ENCODE measurements around the gene INTS11. TPM values are rescaled to one million over a fixed set of nuclear protein-coding genes. Genes with fewer than 3 reads are reported as not detected.
A peak's percentile ranks its signal among the peaks of the same experiment; 100 is the strongest.

The INTS11 gene
- polyA plus RNA-seq, 1 experiment: 95.8 TPM

DNA sequence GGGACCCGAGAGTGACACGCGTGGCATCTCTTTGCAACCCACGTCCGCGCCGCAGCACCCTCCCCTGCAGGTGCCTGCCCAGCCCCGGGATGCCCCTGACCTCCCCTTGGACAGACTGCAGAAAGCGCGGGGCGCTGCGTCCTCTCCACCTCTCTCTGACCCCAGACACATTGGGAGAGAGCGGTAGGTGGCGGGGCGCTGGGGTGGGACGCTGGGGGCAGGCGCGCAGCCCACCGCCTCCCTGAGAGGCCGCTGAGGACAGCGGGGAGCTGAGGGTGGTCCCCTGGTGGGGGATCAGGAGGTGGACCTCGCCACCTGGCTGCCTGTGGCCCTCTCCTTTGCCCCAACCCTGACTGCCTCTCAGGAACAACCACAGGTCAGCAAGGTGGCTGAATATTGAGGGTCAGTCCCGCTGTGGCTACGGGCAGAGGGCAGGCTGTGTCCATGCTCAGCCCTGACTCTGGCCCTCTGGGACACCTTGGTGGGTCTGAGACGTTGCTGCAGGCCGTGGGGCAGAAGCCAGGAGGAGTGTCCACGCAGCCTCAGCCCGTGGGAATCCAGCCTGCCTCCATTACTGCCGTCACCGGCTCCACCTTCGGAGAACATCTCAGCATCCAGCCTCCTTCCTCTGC, 50.0 kb downstream of the INTS11 start:
- POLR2A ChIA-PET: interaction anchor here (0.6 kb wide), 1 partner anchor 42 kb away, joined by 4 read pairs; the partner anchor contains the start of gene B3GALT6
- no peak for DNase-seq (ENCODE audit: low read depth)
- TF ChIP-seq, protein P1, sequence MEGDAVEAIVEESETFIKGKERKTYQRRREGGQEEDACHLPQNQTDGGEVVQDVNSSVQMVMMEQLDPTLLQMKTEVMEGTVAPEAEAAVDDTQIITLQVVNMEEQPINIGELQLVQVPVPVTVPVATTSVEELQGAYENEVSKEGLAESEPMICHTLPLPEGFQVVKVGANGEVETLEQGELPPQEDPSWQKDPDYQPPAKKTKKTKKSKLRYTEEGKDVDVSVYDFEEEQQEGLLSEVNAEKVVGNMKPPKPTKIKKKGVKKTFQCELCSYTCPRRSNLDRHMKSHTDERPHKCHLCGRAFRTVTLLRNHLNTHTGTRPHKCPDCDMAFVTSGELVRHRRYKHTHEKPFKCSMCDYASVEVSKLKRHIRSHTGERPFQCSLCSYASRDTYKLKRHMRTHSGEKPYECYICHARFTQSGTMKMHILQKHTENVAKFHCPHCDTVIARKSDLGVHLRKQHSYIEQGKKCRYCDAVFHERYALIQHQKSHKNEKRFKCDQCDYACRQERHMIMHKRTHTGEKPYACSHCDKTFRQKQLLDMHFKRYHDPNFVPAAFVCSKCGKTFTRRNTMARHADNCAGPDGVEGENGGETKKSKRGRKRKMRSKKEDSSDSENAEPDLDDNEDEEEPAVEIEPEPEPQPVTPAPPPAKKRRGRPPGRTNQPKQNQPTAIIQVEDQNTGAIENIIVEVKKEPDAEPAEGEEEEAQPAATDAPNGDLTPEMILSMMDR (IDR thresholded peaks at IDR 0.05; ENCODE audit: insufficient read depth, low read depth, low read length): no peak
- H3K36me3 ChIP-seq (ENCODE audit: control insufficient read depth, insufficient read depth, low read length): no peaks in the 10 kb centered on the region; the same call in 1 of the 2 replicates
- H3K27me3 ChIP-seq (ENCODE audit: control insufficient read depth, insufficient read depth, low read length): no peaks in the 10 kb centered on the region
- H3K4me3 ChIP-seq (ENCODE audit: low read depth, low read length): peak overlapping the region; percentile 61
- CTCF ChIA-PET: interaction anchor here (1.4 kb wide), 1 partner anchor 9 kb away, joined by 4 read pairs; no protein-coding TSS in a partner anchor

- no peaks in the 10 kb centered on the region for H3K27me3 ChIP-seq (ENCODE audit: control insufficient read depth, insufficient read depth, low read length)
- no peaks in the 10 kb centered on the region; the same call in none of the 2 replicates for H3K36me3 ChIP-seq (ENCODE audit: control insufficient read depth, insufficient read depth, low read length)
- ChIA-PET POLR2A (interaction anchor here (0.6 kb wide), 2 partner anchors 9 to 41 kb away, joined by 4 to 9 read pairs; partner anchors contain the start of gene B3GALT6), CTCF (interaction anchor here (0.9 to 1.4 kb wide), 3 partner anchors 9 to 152 kb away, joined by 3 to 4 read pairs (median 4); no protein-coding TSS in a partner anchor)
- peak within 1 kb of the TSS; percentile 61 for H3K4me3 ChIP-seq (ENCODE audit: low read depth, low read length)
- TF ChIP-seq, protein P1 (IDR thresholded peaks at IDR 0.05; ENCODE audit: insufficient read depth, low read depth, low read length): no peak
- DNase-seq (ENCODE audit: low read depth): no peak
These were observed 50.8 kb downstream of the INTS11 start, which contains the start of gene UBE2J2 for GRCh38 chr1:1273512-1274298. UBE2J2 (minus strand) TSS chr1:1273854; CDS start chr1:1267992, 5,862 bp downstream.

DNA sequence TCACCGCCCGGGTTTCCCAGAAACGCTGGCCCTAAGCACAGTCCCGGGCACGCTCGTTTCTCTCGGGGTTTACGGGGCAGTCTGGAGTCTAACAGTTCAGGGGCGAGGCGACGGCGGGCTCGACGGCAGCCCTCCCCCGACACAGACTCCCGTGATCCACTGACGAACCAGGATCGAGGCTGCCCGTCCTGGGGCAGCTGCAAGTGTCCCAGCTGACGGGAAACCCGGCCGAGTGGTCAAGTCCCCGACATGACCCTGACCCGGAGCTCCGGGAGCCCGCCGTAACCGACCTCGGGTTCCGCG, 51.3 kb downstream of the INTS11 start:
- DNase-seq (ENCODE audit: low read depth): no peak
- Histone ChIP-seq H3K36me3 (ENCODE audit: control insufficient read depth, insufficient read depth, low read length) (no peaks in the 10 kb centered on the region; the same call in none of the 2 replicates), H3K27me3 (ENCODE audit: control insufficient read depth, insufficient read depth, low read length) (no peaks in the 10 kb centered on the region), H3K4me3 (ENCODE audit: low read depth, low read length) (peak overlapping the region; percentile 61)
- ChIA-PET POLR2A (interaction anchor here (0.6 kb wide), 1 partner anchor 8 kb away, joined by 9 read pairs; no protein-coding TSS in a partner anchor), CTCF (interaction anchor here (0.9 to 1.4 kb wide), 3 partner anchors 8 to 151 kb away, joined by 3 to 4 read pairs (median 4); no protein-coding TSS in a partner anchor)
- TF ChIP-seq, protein P1 (IDR thresholded peaks at IDR 0.05; ENCODE audit: insufficient read depth, low read depth, low read length): no peak

DNA sequence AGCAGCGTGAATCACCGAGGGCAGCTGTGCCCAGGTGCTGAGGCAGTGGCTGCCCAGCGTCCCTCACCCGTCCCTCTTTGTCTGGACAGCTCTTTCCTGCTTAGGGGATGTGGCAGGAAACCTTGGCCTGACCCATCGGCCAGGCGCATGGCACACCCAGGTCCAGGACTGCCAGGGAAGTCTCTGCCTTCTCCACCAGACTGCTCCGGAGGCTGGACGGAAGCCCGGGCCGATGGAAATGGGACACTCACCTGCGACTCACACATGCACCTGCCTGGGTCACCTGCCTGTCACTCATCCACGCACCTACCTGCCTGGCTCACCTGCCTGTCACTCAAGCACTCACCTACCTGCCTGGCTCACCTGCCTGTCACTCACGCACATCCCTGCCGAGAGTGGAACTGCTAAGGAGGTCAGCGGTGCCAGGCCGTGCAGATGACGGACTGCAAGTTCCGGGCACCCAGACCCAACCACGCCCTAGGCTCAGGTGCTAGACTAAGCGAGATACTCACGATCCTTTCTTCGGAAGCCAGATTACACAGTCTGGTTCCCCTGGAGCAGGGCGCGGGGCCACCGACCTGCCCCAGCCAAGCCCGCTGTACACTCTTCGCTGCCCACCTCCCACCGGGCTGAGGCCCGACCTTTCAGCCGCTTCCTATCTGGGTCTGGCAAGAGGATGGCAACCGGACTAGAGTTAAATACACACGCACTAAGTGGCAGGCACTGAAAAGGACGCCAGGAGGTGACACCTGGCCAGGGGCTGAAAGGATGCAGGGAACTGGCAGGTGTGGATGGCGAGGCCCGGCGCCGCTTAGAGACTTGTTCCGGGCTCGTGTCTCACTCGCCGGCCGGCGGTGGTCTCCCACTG, 51.9 kb downstream of the INTS11 start:
- H3K27me3 ChIP-seq (ENCODE audit: control insufficient read depth, insufficient read depth, low read length): no peaks in the 10 kb centered on the region
- ChIA-PET POLR2A (no interaction called here), CTCF (interaction anchor here (0.7 to 2.9 kb wide), 5 partner anchors 7 to 151 kb away, joined by 3 to 9 read pairs (median 4); no protein-coding TSS in a partner anchor)
- TF ChIP-seq, protein P1 (IDR thresholded peaks at IDR 0.05; ENCODE audit: insufficient read depth, low read depth, low read length): no peak
- DNase-seq (ENCODE audit: low read depth): no peak
- peaks cover 2% of the 10 kb centered on the region for H3K36me3 ChIP-seq (ENCODE audit: control insufficient read depth, insufficient read depth, low read length)
- H3K4me3 ChIP-seq (ENCODE audit: low read depth, low read length): peak overlapping the region; percentile 61
